Progenitor cell of endocrine pancreas (in vitro differentiated cells): ENCODE measurements around the gene KLHL13. TPM values are rescaled to one million over a fixed set of nuclear protein-coding genes. Genes with fewer than 3 reads are reported as not detected.
"Not testable (repeated sequence)": the region's sequence is repeated elsewhere in the genome, so short reads cannot be mapped to it uniquely, and the experiment has no call there.

Experiments
- DNase-seq: peaks from one replicate; pipeline ENCODE4 v3.0.0; 2021; ENCODE audit warnings: low spot score; ENCODE audit not compliant: unreplicated experiment
- H3K27ac Mint-ChIP-seq: 2 replicates; pipeline ENCODE4 v1.8.0; 2021; ENCODE audit warnings: mild to moderate bottlenecking, moderate library complexity, mixed read lengths
- H3K27me3 Mint-ChIP-seq: 2 replicates; pipeline ENCODE4 v1.8.0; 2021; ENCODE audit warnings: mixed read lengths
- H3K36me3 Mint-ChIP-seq: 2 replicates; pipeline ENCODE4 v1.8.0; 2022; ENCODE audit warnings: mixed read lengths; ENCODE audit not compliant: insufficient read depth
- H3K4me1 Mint-ChIP-seq: 2 replicates; pipeline ENCODE4 v1.8.0; 2021; ENCODE audit warnings: low read depth, mixed read lengths
- H3K4me3 Mint-ChIP-seq: 2 replicates; pipeline ENCODE4 v1.8.0; 2021; ENCODE audit warnings: low read depth, mild to moderate bottlenecking, moderate library complexity, mixed read lengths
- H3K9me3 Mint-ChIP-seq: 2 replicates; pipeline ENCODE4 v1.8.0; 2021; ENCODE audit warnings: low read depth, mixed read lengths
- total RNA-seq: library from RNA; stranded (reverse); gene quantifications from 2 replicates; pipeline ENCODE4 v1.2.1, GENCODE V29; 2021
- TF ChIP-seq, protein P1 (sequence below): fragments of 200-600 bp; sonication (generic); IDR thresholded peaks from one replicate; pipeline ENCODE4 v1.5.0; 2021; ENCODE audit warnings: antibody characterized with exemption, mild to moderate bottlenecking; ENCODE audit not compliant: unreplicated experiment

KLHL13 gene
- total RNA-seq, 1 donor from 2014 or later: 5.6 TPM

DNA sequence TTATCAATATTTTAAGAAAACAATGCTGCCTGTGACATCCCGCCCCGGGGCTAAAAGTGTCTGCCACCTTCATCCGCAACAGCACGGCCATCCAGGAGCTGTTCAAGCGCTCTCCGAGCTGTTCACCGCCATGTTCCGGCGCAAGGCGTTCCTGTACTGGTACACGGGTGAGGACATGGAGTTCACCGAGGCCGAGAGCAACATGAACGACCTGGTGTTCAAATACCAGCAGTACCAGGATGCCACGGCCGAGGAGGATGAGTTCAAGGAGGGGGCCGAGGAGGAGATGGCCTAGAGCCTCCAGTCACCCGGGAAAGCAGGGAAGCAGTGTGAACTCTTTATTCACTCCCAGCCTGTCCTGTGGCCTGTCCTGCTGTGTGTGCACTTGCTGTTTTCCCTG, 12.1 kb upstream of the KLHL13 start:
- H3K9me3 Mint-ChIP-seq: peaks cover 11% of the 10 kb centered on the region
- H3K4me3 Mint-ChIP-seq: no peak overlapping the region
- no peak for DNase-seq
- TF ChIP-seq, protein P1, sequence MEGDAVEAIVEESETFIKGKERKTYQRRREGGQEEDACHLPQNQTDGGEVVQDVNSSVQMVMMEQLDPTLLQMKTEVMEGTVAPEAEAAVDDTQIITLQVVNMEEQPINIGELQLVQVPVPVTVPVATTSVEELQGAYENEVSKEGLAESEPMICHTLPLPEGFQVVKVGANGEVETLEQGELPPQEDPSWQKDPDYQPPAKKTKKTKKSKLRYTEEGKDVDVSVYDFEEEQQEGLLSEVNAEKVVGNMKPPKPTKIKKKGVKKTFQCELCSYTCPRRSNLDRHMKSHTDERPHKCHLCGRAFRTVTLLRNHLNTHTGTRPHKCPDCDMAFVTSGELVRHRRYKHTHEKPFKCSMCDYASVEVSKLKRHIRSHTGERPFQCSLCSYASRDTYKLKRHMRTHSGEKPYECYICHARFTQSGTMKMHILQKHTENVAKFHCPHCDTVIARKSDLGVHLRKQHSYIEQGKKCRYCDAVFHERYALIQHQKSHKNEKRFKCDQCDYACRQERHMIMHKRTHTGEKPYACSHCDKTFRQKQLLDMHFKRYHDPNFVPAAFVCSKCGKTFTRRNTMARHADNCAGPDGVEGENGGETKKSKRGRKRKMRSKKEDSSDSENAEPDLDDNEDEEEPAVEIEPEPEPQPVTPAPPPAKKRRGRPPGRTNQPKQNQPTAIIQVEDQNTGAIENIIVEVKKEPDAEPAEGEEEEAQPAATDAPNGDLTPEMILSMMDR: no peak
- H3K27me3 Mint-ChIP-seq: no peaks in the 10 kb centered on the region
- H3K27ac Mint-ChIP-seq: no peak overlapping the region
- no peaks in the 10 kb centered on the region for H3K4me1 Mint-ChIP-seq
- no peaks in the 10 kb centered on the region for H3K36me3 Mint-ChIP-seq

GRCh38 chrX:118126286-118126685, 9.7 kb upstream of the KLHL13 start:
- Mint-ChIP-seq H3K36me3 (no peaks in the 10 kb centered on the region), H3K4me1 (no peaks in the 10 kb centered on the region), H3K9me3 (peaks cover 6% of the 10 kb centered on the region), H3K27me3 (no peaks in the 10 kb centered on the region), H3K4me3 (no peak overlapping the region), H3K27ac (no peak overlapping the region)
- no peak for DNase-seq
- TF ChIP-seq, protein P1: no peak

GRCh38 chrX:118124243-118124642, 7.6 kb upstream of the KLHL13 start:
- H3K27ac Mint-ChIP-seq, H3K36me3 Mint-ChIP-seq, H3K4me1 Mint-ChIP-seq, DNase-seq, H3K27me3 Mint-ChIP-seq, H3K4me3 Mint-ChIP-seq, H3K9me3 Mint-ChIP-seq: not testable (repeated sequence)

GRCh38 chrX:118117741-118118140, 1.1 kb upstream of the KLHL13 start:
- Mint-ChIP-seq H3K4me3 (peak overlapping the region; percentile 88), H3K9me3 (peaks cover 9% of the 10 kb centered on the region), H3K27me3 (peaks cover 3% of the 10 kb centered on the region), H3K4me1 (peaks cover 5% of the 10 kb centered on the region), H3K36me3 (no peaks in the 10 kb centered on the region), H3K27ac (peak overlapping the region; percentile 12)
- TF ChIP-seq, protein P1: no peak
- DNase-seq: no peak

GRCh38 chrX:118115953-118116712, 477 bp downstream of the KLHL13 start:
- H3K36me3 Mint-ChIP-seq: no peaks in the 10 kb centered on the region
- peaks cover 12% of the 10 kb centered on the region for H3K9me3 Mint-ChIP-seq
- TF ChIP-seq, protein P1: no peak
- H3K4me3 Mint-ChIP-seq: peak overlapping the region; percentile 88
- peak overlapping the region; percentile 77 for H3K27ac Mint-ChIP-seq
- H3K4me1 Mint-ChIP-seq: peaks cover 5% of the 10 kb centered on the region
- DNase-seq: peak; percentile 35
- peaks cover 2% of the 10 kb centered on the region for H3K27me3 Mint-ChIP-seq

GRCh38 chrX:118114971-118115370, 1.6 kb downstream of the KLHL13 start:
- peaks cover 5% of the 10 kb centered on the region for H3K4me1 Mint-ChIP-seq
- TF ChIP-seq, protein P1: no peak
- DNase-seq: no peak
- peaks cover 3% of the 10 kb centered on the region for H3K36me3 Mint-ChIP-seq
- no peaks in the 10 kb centered on the region for H3K27me3 Mint-ChIP-seq
- H3K4me3 Mint-ChIP-seq: peak overlapping the region; percentile 20
- H3K9me3 Mint-ChIP-seq: peaks cover 16% of the 10 kb centered on the region
- H3K27ac Mint-ChIP-seq: no peak overlapping the region
